PFSK-1 (cell line): ENCODE data around the gene PRDM2.

Source experiments
- FOXP2 ChIP-seq: optimal IDR thresholded peaks from 2 replicates; pipeline ENCODE3; 2011; ENCODE audit warnings: borderline replicate concordance, control low read depth, inconsistent platforms; ENCODE audit not compliant: insufficient read depth; ENCODE audit errors: extremely low read length, extremely low read depth
- POLR2AphosphoS5 ChIP-seq: IDR thresholded peaks from 2 replicates; pipeline ENCODE4 v1.6.1; 2012; ENCODE audit warnings: low read depth, mild to moderate bottlenecking, control low read depth, low read length, moderate library complexity
- REST ChIP-seq, 2 experiments: IDR thresholded peaks; 2 replicates each; pipeline versions ENCODE4 v1.6.1 to v1.8.0; 2011 to 2012; ENCODE audit warnings: low read depth in 2 of 2, low read length in 2 of 2, control low read depth in 1 of 2, inconsistent platforms in 1 of 2, mild to moderate bottlenecking in 1 of 2, moderate library complexity in 1 of 2; ENCODE audit not compliant: insufficient read depth in 1 of 2
- SIN3A ChIP-seq: IDR thresholded peaks from 2 replicates; pipeline ENCODE4 v1.6.1; 2012; ENCODE audit warnings: mild to moderate bottlenecking, low read length, moderate library complexity, borderline replicate concordance; ENCODE audit not compliant: insufficient read depth
- TAF1 ChIP-seq: IDR thresholded peaks from 2 replicates; pipeline ENCODE4 v1.6.1; 2012; ENCODE audit warnings: low read length, control low read depth, borderline replicate concordance; ENCODE audit not compliant: insufficient read depth

- no peak for TF ChIP-seq SIN3A
- TF ChIP-seq REST (IDR thresholded peaks at IDR 0.05; ENCODE audit: insufficient read depth in 1 of 2, low read depth in 2 of 2, low read length in 2 of 2): no peak
- TF ChIP-seq POLR2AphosphoS5: no peak
- TF ChIP-seq TAF1: no peak
- TF ChIP-seq FOXP2: no peak
These were observed 108.7 kb downstream of the PRDM2 start for GRCh38 chr1:13808729-13809131.
